Breast epithelium (tissue), 4 donors: ENCODE data around the gene APOL4. TPM values are rescaled to one million over a fixed set of nuclear protein-coding genes. Genes with fewer than 3 reads are reported as not detected.
A peak's percentile ranks its signal among the peaks of the same experiment; 100 is the strongest.

Source experiments
- DNase-seq, 2 donors: peaks; one replicate each; pipeline ENCODE4 v3.0.0-alpha.2; 2019; ENCODE audit warnings: low spot score in 2 of 2
- H3K27ac ChIP-seq, 2 donors: fragments of 200-600 bp; sonication (generic) in 1 of 2; one replicate each; pipeline ENCODE4 v1.5.1; 2016 to 2019; ENCODE audit warnings: mild to moderate bottlenecking in 1 of 2
- H3K27me3 ChIP-seq, 2 donors: fragments of 200-600 bp; sonication (generic) in 1 of 2; one replicate each; pipeline versions ENCODE4 v1.5.1 to v1.6.0; 2017 to 2019; ENCODE audit warnings: control low read depth in 1 of 2, mild to moderate bottlenecking in 1 of 2
- H3K36me3 ChIP-seq: fragments of 200-600 bp; one replicate; pipeline ENCODE4 v1.5.1; 2019
- H3K4me1 ChIP-seq, 2 donors: fragments of 200-600 bp; sonication (generic); one replicate each; pipeline ENCODE4 v1.5.1; 2016 to 2019; ENCODE audit warnings: control low read depth in 1 of 2
- H3K4me3 ChIP-seq, 3 donors: fragments of 200-600 bp; sonication (generic); 1 replicate in 2 of 3; 2 replicates in 1 of 3; pipeline ENCODE4 v1.5.1; 2016 to 2019; ENCODE audit warnings: mild to moderate bottlenecking in 3 of 3, moderate library complexity in 2 of 3
- H3K9me3 ChIP-seq, 2 donors: fragments of 200-600 bp; sonication (generic) in 1 of 2; one replicate each; pipeline ENCODE4 v1.5.1; 2016 to 2019; ENCODE audit warnings: control low read depth in 1 of 2
- POLR2A ChIP-seq: fragments of 450-650 bp; IDR thresholded peaks from one replicate; pipeline ENCODE4 v1.6.1; 2016; ENCODE audit warnings: antibody characterized with exemption, mild to moderate bottlenecking, moderate library complexity
- POLR2AphosphoS5 ChIP-seq, 3 donors: sonication (generic); formaldehyde crosslinking; IDR thresholded peaks; one replicate each; pipeline ENCODE4 v1.6.1; 2017; ENCODE audit warnings: antibody characterized with exemption in 3 of 3
- intact Hi-C: fragments of 100-400 bp; cut with DNase I; formaldehyde crosslinking; loops from one replicate; pipeline ENCODE4 v1.15.1; 2023; ENCODE audit warnings: low total_unique reads
- total RNA-seq, 3 donors: library from RNA; depleted of rRNA; stranded (reverse); fragments of >200 nt; gene quantifications; one replicate each; pipeline ENCODE4 v1.1.0, GENCODE V29; 2016
- TF ChIP-seq, protein P1 (sequence below), 3 donors: fragments of 450-650 bp; IDR thresholded peaks; one replicate each; pipeline ENCODE4 v1.5.1; 2016 to 2017; ENCODE audit warnings: antibody characterized with exemption in 3 of 3, mild to moderate bottlenecking in 3 of 3, moderate library complexity in 3 of 3

APOL4 gene
- total RNA-seq, 3 donors from 2014 or later: 4.9 to 41.3 (median 15.0) TPM

DNA sequence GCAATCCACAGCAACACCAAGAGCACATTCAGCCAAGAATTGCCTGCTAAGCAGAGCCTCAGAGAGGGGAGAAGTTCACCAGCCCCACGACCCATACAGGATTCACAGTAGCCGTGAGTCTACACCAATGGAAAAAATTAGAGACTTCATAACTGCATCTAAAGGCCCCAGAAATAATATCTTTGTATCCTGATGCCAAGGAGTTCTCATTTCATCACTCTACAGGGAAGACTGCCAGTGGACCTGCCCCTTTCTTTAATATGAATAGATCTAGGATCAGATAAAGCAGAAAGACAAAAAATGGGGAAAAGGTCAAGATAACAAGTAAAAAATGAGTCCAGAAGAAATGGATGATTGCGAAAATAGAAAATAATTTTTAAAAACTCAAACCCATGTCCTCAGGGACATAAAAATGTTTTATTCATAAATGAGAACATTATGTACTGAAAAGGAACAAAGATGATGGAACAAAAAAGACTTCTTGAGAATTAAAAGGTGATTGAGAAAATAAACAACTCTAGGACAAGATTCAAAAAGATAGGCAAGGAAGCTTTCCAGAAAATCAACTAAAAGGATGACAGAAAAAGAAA is 50.5 kb downstream of the APOL4 start:
- H3K4me1 ChIP-seq: peaks cover 11 to 33% of the 10 kb centered on the region in 2 donors
- intact Hi-C loops: no loop called here
- H3K4me3 ChIP-seq: no peak overlapping the region

DNA sequence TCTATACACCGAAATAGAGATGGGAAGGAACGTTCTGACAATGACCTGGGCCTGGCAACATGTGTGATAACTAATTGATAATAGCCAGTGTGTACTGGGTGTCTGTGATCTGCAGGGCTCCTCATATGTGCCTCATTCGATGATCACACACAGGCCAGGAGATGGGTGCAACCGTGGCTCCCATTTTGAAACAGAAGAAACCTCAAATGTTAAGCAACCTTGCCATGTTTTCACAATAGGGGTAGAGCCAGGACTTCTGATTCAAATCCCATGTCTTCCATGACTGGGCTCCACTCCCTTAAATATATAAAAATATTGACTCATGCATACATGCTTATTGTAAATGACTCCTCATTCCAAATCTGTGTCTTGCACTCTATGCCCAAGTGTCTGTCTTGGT is 52.2 kb downstream of the APOL4 start:
- Histone ChIP-seq H3K4me3 (no peak overlapping the region), H3K27me3 (no peaks in the 10 kb centered on the region), H3K4me1 (peaks cover 5 to 23% of the 10 kb centered on the region in 2 donors), H3K9me3 (no peaks in the 10 kb centered on the region), H3K27ac (peak overlapping the region; percentile 82 to 93), H3K36me3 (no peaks in the 10 kb centered on the region)
- DNase-seq: no peak
- TF ChIP-seq POLR2A: no peak
- TF ChIP-seq, protein P1, sequence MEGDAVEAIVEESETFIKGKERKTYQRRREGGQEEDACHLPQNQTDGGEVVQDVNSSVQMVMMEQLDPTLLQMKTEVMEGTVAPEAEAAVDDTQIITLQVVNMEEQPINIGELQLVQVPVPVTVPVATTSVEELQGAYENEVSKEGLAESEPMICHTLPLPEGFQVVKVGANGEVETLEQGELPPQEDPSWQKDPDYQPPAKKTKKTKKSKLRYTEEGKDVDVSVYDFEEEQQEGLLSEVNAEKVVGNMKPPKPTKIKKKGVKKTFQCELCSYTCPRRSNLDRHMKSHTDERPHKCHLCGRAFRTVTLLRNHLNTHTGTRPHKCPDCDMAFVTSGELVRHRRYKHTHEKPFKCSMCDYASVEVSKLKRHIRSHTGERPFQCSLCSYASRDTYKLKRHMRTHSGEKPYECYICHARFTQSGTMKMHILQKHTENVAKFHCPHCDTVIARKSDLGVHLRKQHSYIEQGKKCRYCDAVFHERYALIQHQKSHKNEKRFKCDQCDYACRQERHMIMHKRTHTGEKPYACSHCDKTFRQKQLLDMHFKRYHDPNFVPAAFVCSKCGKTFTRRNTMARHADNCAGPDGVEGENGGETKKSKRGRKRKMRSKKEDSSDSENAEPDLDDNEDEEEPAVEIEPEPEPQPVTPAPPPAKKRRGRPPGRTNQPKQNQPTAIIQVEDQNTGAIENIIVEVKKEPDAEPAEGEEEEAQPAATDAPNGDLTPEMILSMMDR (IDR thresholded peaks at IDR 0.05): no peak
- TF ChIP-seq POLR2AphosphoS5 (IDR thresholded peaks at IDR 0.05): peak in 1 of 3 donors; percentile 78
- intact Hi-C loops: no loop called here

More for the DNA sequence above, 50.5 kb downstream of the APOL4 start:
- peak overlapping the region; percentile 93 to 94 for H3K27ac ChIP-seq
- no peaks in the 10 kb centered on the region for H3K36me3 ChIP-seq
- peak in 1 of 2 donors; percentile 42 for DNase-seq
- TF ChIP-seq POLR2AphosphoS5 (IDR thresholded peaks at IDR 0.05): peak in 2 of 3 donors; percentile 22 to 23
- TF ChIP-seq, protein P1 (IDR thresholded peaks at IDR 0.05): no peak
- no peaks in the 10 kb centered on the region for H3K9me3 ChIP-seq
- no peaks in the 10 kb centered on the region for H3K27me3 ChIP-seq

DNA sequence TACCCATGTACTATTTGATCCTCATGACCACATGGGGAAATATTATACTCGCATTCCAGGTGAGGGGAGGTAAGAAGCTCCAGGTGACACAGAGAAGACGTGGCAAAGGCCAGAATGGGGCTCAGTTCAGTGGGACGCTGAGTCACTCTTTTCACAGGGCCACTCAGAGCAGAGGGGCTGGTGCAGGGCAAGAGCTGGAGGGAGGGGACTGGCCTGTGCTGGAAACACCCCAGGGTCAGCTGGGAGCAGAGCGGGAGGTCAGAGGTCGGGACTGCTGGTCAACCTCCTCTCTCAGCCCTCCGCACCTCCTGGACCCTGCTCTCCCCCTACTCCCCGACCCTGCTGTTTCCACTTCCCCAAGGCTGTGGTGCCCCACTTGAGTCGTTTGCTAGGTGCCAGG is 53.2 kb downstream of the APOL4 start:
- Histone ChIP-seq H3K36me3 (no peaks in the 10 kb centered on the region), H3K4me1 (peaks cover 5 to 14% of the 10 kb centered on the region in 2 donors), H3K4me3 (no peak overlapping the region), H3K27ac (peak overlapping the region; percentile 82 to 93), H3K27me3 (no peaks in the 10 kb centered on the region), H3K9me3 (no peaks in the 10 kb centered on the region)
- intact Hi-C loops: no loop called here
- DNase-seq: no peak
- TF ChIP-seq POLR2A: no peak
- TF ChIP-seq, protein P1 (IDR thresholded peaks at IDR 0.05): no peak
- no peak for TF ChIP-seq POLR2AphosphoS5 (IDR thresholded peaks at IDR 0.05)

DNA sequence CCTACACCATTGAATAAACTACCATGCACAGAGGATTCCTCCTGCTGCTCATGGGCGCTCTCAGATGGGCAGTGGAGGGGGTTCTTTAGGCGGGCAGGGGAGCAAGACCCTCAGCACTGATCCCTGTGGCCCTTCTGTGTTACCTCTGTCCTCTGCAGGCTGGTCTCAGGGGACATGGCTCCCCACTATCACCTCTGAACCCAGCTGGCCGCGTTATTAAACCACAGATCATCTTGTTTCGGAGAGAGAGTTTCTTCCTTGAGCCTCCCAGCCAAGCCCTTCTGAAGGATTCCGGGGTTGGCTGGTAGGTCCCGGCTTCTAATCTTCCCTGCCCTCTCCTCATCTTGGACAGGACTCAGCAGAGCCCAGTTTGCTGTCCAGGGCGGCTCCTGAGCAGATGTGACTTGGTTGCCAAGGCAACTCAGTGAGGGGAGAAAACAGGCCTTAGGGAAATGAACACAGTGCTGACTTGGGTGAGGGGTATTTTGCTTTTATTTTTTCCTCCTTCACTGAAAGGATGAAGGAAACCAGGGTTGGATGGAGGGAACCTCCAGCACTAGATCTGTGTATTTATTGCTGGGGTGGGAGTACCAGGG is 54.3 kb downstream of the APOL4 start:
- H3K36me3 ChIP-seq: no peaks in the 10 kb centered on the region
- TF ChIP-seq, protein P1 (IDR thresholded peaks at IDR 0.05): no peak
- TF ChIP-seq POLR2A: no peak
- no peak for TF ChIP-seq POLR2AphosphoS5 (IDR thresholded peaks at IDR 0.05)
- H3K4me3 ChIP-seq: no peak overlapping the region
- DNase-seq: no peak
- no peaks in the 10 kb centered on the region for H3K9me3 ChIP-seq
- peak overlapping the region; percentile 15 to 93 for H3K27ac ChIP-seq
- H3K4me1 ChIP-seq: peaks cover 5 to 14% of the 10 kb centered on the region in 2 donors
- no peaks in the 10 kb centered on the region for H3K27me3 ChIP-seq
- intact Hi-C loops: no loop called here

DNA sequence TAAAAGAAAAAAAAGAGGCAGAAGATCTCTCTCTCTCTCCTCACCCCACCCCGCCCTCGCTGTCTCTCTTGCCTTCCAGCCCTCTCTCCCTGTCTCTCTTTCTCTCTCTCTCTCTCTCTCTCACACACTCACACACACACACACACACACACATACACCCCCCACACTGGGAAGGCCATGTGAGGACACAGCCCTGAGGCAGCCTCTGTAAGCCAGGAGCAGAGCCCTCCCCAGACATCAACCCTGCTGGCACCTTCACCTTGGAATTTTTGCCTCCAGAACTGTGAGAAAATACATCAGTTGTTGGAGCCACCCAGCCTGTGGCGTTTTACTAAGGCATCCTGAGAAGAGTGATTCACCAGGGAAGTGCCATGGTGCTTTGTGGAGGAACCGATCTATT is 55.7 kb downstream of the APOL4 start:
- TF ChIP-seq POLR2A (no peak), POLR2AphosphoS5 (IDR thresholded peaks at IDR 0.05) (no peak)
- TF ChIP-seq, protein P1 (IDR thresholded peaks at IDR 0.05): no peak
- Histone ChIP-seq H3K9me3 (no peaks in the 10 kb centered on the region), H3K4me3 (no peak overlapping the region), H3K4me1 (peaks cover 5 to 14% of the 10 kb centered on the region in 2 donors), H3K27me3 (no peaks in the 10 kb centered on the region), H3K27ac (peak overlapping the region; percentile 64 to 78), H3K36me3 (no peaks in the 10 kb centered on the region)
- intact Hi-C loops: no loop called here
- peak in 1 of 2 donors; percentile 43 for DNase-seq
